GM21381 (cell line): Measurements from ENCODE around the gene TMEM270.
"Not testable (repeated sequence)": the region's sequence is repeated elsewhere in the genome, so short reads cannot be mapped to it uniquely, and the experiment has no call there.

ENCODE experiments used
- ATAC-seq: cut with Tn5 transposase; IDR thresholded peaks from one replicate; pipeline ENCODE4 v1.9.1; 2021; ENCODE audit warnings: mild to moderate bottlenecking, moderate library complexity; ENCODE audit not compliant: unreplicated experiment

The TMEM270 gene

DNA sequence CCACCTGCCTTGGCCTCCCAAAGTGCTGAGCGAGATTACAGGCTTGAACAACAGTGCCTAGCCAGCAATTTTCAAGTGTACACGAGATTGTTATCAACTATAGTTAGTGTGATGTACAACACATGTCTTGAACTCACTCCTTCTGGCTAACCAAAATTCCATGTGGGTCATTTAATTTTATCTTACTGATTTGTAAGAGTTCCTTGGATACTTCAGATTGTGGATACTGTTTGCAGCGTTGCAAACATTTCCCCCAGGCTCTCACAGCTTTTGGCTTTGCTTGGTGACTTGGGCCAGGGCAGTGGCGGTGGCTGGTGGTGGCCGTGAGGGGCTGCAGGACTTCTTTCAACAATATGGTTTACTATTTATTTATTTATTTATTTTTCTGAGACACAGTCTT, 8.5 kb upstream of the TMEM270 start:
- no peak for ATAC-seq

DNA sequence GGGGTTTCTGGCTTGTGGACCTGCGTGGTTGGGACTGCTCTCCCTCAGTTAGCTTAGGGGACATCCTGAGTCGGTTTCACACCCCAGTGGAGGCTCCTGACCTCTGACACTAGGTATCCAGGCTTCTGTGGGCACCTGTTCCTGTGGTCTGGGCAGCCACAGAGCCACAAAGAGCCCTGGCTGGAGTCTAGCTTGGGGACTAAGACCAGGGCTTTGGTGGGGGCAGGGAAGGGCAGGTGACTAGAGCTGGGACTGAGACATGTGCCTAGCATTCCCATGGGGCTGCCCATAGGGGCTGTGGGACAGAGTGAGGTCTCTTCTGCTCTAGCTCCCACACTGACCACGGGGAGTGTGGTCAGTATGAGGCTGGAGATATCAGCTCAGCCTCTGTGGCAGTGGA, 4.0 kb upstream of the TMEM270 start:
- ATAC-seq: no peak

DNA sequence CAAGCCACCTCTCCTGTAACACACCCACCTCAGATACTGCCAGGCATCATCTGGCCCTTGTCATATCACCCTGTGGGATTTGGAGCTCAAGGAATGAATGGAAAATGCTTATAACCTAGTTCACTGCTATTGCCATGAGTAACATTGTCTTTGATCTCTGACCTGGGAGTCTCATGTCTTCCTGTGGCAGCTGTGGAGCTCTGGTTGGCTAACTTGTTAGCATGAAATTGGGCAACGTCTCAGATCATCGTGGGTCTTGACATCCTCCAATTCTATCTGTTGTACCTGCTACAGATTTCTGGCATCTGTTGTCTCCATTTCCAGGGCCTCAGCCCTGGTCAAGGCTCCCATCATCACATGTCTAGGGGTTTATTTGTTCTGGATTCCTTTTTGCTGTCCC, 2.2 kb upstream of the TMEM270 start:
- no peak for ATAC-seq

DNA sequence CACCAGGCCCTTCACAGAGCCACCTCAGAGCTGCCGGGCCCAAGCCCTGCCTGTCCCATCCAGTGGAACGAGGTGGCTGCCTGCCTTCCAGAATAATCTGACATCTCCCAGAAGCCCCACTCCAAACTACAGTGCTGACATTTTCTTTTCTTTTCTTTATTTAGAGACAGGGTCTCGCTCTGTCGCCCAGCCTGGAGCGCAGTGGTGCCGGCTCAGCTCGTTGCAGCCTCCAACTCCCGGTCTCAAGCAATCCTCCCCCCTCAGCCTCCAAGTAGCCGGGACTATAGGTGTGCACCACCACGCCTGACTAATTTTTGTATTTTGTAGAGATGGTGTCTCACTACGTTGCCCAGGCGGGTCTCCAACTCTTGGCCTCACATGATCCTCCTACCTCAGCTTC, 346 bp downstream of the TMEM270 start:
- no peak for ATAC-seq

DNA sequence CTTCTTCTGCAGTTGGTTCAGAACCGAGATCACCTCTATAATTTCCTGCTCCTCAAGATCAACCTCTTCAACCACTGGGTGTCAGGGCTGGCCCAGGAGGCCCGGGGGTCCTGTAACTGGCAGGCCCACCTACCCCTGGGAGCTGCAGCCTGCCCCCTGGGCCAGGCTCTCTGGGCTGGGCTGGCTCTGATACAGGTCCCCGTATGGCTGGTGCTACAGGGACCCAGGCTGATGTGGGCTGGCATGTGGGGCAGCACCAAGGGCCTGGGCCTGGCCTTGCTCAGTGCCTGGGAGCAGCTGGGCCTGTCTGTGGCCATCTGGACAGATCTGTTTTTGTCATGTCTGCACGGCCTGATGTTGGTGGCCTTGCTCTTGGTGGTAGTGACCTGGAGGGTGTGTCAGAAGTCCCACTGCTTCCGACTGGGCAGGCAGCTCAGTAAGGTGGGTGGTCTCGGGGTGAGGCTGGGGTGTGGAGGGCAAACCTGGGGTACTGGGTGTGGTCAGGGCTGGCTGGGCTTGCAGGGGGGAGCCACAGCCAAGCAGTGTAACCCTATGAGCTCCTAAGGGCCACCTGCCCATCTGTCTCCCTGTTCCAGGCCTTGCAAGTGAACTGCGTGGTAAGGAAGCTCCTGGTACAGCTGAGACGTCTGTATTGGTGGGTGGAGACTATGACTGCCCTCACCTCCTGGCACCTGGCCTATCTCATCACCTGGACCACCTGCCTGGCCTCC, 4.2 kb downstream of the TMEM270 start:
- ATAC-seq: no peak

DNA sequence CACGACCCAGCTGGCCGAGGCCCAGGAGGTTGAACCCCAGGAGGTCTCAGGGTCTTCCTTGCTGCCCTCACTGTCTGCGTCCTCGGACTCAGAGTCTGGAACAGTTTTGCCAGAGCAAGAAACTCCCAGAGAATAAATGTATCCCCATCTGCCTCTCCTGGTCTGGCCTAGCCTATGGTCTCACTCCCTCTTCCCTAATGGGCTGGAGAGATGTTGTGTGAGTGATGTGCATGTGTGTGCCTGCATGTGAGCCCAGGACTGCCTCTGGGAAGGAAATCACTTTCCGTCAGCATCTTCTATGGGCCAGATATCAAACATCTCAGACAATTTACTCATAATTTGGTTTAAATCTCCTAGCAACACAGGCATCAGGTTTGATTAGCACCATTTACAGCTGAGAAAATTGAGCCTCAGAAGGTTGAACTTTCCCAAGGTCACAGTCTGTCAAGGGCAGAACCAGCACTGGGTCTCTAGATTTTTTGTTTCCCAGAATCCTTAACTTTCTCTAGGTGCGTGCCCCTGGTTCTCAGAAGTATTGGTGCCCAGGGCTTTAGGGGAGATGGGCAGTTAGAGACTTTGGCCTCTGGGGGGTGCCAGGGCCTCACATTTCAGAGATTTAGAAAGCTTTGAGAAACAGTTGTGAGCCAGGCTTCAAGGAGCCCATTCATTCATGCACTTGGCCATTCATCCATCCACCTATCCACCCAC, 4.9 kb downstream of the TMEM270 start:
- ATAC-seq: no peak

DNA sequence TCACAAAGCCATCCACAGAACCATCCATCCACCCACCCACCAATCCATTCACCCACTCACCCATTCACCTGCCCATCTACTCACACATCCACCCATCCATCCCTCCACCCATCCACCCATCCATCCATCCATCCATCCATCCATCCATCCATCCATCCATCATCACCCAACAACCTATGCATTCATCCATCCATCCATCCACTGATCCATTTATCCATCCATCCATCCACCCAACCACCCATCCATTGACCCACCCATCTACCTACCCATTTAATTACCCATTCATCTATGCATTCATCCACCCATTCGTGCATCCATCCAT, 5.4 kb downstream of the TMEM270 start:
- no peak for ATAC-seq

DNA sequence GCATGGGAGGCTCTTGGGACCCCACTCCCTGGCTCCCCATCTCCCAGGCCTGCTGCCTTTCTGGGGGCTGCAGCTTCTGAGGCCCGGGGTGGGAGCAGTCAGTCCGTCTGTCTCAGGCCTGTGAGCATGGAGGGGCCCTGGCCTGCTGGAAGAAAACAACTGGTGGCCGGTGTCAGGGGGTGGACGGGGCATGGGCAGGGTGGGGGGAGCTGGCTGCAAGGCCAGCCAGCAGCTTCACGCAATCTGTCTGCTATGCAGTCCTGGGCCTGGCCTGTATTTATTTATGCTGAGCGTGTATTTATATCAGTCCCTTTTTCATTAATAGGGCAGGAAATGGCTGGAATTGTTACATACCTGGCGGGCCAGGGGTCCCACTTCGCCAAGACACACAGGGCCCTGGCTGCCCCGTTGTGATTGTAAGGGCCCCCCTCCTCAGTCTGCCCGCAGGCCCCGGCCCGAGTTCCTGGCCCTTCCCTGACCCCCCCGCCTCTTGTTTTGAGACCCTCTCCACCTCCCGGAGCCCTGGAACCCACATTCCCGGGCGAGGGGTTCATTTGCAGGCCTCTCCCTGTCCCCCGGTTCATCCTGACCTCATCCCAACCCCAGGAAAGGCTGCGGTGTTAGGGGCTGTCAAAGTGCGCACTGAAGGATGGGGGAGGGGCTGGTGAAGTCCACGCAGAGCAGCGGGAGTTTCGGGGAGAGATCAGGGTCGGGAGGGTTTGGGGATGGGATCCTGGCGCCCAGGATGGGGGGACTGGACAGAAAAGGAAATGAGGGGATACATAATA, 8.2 kb downstream of the TMEM270 start:
- ATAC-seq: no peak

DNA sequence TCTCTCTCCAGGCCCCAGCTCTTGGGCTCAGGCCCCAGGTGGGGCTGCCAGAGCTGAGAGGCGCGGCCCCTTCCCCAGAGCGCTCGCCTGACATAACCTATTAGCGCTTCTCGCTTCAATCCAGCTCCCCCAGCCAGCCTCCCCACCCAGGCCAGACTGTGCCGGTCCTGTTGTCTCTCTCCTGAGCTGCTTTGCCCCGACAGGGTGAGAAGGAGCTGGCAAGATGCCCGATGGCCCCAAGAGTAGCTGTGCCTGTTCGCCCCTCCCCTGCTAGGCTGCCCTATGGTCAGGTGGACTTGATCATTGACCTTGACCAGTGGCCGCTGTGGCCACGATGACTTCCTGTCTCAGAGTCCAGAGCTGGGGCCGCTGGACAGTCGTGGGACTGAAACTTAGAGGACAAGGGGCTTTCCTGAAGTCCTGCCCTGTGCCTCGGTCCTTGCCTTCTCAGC, 9.1 kb downstream of the TMEM270 start:
- ATAC-seq: no peak

DNA sequence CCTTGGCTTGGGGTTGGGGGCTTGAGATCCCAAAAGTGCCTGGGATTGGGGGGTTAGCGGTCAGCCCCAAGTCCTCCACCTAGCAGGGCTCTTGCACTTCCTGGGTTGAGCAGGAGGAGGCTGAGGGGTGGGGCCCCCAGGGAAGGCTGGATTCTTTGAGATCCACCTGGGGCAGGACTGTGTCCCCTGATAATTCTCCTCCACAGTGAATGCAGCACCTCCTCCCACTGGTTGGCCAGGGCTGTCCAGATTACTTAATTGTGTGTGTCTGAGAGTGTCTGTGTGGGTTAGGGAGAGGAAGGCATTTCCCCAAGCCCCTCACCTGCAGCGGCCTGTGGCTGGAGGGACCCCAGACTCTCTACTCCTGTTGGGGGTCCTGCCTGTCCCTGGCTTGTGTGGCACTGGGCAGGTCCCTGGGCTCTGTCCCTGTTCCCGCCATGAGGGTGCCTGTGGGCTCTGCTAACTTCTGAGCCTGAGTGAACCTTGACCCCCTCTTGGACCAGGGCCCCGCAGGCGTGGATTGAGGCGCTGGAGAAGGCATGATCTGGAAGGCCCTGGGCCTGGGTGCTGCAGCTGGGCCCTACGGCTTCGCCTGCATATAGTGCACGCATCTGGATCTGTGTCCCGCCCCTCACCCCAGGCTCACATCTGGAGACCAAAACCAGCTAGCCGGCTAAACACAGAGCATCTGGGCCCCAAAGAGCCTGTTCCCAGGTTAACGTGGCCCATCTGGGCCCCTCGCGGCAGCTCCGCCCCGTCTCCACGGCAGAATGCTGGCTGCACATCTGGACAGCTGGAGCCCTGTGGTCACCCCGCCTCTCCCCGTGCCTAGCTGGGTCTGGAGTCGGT, 10.4 kb downstream of the TMEM270 start:
- ATAC-seq: no peak

DNA sequence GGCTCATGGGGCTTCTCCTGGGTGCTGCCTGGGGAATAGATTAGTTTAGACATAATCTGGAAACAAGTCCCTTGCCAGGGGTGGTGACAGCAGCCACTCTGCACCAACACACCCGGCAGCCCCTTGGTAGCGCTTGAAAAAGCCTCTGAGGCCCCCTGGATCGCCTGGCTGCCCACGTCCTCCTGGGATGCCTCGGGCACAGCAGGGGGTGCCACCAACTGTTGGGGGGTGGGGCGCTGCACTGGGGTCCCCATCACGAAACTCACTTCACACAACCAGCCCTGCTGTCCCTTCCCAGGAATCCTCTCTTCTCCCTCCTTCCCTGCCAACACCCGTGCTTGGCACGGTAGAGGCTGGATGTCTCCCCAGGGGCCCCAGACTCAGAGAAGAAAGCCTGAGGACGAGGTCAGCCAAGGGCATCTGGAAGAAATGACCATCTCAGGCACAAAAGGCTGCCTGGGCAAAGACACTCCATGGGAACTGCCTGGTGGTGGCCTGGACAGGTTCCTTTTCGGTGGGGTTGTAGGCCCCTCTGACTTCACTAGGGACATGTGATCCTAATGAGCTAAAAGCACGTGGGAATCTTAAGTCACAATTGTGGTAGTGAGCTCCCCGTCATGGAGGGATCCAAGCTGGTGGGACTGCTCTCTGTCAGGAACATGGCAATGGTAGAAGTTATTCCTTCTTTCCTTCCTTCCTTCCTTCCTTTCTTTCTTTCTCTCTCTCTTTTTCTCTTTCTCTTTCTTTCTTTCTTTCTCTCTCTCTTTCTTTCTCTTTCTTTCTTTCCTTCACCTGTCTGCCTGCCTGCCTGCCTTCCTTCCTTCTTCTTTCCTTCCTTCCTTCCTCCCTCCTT, 11.3 kb downstream of the TMEM270 start:
- ATAC-seq: no peak

DNA sequence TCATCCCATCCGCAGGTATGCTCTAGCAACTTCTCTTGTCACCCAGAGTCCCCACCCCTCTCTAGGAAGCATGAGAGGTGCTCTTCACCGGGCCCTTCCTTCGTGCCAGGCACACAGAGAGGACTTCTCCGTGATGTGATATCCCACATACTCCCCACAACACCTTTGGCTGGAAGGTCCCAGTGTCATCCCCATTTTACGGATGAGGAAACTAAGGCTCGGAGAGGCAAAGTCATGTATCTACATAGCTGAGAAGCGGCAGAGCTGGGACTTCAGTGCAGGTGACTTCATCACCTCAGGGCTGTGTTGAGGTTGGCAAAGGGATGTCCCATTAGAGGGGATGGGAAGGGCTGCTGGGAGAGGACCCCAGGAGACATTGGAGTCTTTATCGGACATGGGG, 15.4 kb downstream of the TMEM270 start:
- no peak for ATAC-seq

DNA sequence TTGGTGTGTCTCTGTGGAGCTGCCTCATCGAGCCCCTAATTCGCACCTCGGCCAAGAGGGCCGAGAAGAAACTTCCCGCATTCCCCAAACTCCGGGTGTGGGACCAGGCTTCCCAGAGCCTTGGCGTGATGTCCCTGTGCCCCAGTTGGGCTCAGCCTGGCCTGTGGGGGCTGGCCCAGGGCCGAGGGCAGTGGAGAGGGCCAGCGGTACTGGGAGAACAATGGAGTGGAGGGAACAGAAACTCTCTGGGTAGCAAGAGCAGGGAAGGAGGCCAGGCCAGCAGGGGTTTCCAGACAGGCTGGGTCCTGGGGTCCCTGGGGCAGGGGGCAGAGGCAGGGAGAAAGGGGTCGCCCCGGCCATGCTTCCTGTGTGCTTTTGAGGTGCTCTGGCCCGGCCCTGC, 16.0 kb downstream of the TMEM270 start:
- ATAC-seq: no peak

DNA sequence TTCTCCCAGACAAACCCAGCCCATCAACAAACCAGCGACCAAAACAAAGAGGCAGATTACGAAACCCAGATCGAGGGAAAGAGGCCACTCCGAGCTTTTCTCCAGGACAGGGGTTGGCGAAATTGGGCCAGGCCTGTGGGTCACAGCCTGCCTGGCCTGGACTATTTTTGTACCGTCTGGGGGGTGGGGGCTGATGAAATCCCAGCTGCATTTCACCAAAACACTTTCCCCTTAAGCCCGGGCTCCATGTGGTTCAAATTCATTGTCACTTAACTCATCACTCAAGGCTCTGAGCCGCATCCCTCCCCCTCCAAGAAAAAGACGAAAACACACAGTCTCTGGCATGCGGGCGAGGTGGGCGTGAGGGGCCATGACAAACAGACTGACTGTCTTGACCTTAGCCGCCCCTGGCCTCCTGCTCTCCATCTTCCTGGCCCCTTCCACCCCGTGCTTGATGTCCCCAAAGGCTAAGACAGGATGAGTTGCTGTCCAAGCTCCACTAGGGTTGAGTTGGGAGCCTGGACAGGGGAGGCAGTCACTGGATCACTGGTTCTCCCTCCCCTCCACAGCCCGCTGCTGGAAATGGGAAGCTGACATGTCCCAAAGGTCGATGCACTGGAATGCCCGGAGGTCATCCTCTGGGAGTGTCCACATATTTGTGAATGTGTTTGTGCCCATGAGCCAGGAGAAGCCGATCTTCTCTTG, 19.2 kb downstream of the TMEM270 start:
- no peak for ATAC-seq

DNA sequence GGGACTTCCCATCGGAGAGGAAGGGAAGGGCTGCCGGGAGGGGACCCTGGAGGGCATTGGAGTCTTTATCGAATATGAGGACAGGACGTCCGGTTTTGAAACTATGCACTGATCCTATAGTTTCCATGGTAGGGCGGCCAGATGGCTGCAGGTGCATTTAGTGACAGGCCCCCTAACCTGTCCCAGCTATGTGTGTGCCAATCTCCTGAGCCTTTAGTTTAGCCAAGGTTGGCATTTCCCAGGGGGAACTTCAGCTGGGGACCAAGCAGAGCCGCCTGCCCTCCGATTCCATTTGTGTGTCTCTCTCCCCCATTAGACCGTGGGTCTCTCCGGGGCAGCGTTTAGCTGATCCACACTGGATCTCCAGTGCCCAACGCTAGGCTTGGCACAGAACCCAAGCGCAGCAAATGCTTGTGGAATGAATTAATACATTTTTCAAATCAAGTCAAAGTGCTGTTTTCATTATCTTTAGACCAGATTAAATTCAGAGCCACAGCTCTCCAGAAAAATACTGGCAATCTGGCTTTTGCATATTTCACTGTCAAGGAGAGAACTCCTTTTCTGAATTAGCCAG, 19.9 kb downstream of the TMEM270 start:
- ATAC-seq: no peak

DNA sequence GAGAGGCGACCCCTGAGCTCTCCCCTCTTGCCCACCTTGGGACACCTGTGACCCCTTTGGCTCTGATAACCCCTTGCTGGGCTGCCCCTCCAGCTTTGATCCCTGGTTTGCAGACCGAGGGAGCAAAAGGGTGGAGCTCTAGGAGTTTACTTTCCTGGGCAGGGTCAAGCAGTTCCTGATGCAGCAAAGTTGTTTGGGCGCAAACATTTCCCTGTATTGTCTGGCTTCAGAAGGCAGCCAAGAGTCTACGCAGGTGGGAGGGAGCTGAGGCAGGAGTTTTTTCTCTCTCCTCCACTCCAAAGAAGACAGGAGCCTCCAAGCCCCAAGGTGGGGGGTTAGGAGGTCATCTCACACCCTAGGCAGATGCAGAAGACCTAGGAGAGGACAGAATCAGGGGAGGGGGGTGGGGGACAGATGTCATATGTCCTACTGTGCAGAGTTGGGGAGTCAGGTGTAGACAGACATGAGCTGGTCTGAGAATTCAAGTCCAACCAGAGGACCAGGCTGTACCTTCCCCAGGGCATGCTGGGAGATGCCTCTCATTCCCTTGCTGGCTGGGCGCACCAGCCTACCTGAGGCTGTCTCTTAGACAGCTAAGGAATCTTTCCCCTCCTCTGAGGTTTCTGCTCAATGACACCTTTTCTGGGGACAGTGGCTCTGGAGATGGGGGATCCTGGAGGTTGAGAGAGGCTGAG, 20.5 kb downstream of the TMEM270 start:
- no peak for ATAC-seq

DNA sequence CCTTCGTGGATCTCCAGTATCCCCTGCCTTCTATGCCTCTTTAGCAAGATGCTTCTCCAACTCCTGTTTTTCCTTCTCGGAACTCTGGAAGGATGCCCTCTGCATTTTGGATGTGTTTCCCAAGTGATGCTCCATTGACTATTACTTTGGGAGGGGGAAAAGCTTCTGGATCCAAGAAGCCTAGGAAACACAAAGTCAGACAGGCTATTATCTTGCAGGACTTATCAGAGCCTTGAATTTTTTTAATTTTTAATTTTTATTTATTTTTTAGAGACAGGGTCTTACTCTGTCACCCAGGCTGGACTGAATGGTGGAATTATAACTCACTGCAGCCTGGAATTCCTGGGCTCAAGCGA, 21.1 kb downstream of the TMEM270 start:
- no peak for ATAC-seq

DNA sequence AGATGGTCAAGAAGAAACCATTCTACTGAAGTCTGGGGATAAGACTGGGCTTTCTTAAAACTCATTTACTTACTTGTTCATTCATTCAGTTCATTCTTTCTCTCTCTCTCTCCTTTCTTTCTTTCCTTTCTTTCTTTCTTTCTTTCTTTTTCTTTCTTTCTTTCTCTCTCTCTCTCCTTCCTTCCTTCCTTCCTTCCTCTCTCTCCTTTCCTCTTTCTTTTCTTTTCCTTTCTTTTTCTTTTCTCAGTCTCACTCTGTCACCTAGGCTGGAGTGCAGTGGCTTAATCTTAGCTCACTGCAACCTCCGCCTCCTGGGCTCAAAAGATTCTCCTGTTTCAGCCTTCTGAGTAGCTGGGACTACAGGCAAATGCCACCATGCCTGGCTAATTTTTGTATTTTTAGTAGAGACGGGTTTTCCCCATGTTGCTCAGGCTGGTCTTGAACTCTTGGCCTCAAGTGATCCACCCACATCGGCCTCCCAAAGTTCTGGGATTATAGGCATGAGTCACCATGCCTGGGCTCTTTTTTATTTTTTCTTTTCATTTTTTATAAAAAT, 24.0 kb downstream of the TMEM270 start:
- ATAC-seq: not testable (repeated sequence)
